Gastrocnemius medialis (tissue), 4 donors: Measurements from ENCODE around the gene ZNF407.

Experiments used
- CTCF ChIP-seq, 5 experiments: fragments of 450-650 bp in 3 of 5; fragments of 200-600 bp in 2 of 5; sonication (generic) in 2 of 5; IDR thresholded peaks in 4 of 5; conservative IDR thresholded peaks in 1 of 5; 1 replicate in 4 of 5; 2 replicates in 1 of 5; pipeline ENCODE4 v1.5.1; 2016 to 2019; ENCODE audit warnings: antibody characterized with exemption in 5 of 5, mild to moderate bottlenecking in 3 of 5, moderate library complexity in 3 of 5
- POLR2A ChIP-seq, 2 donors: fragments of 450-650 bp; IDR thresholded peaks; one replicate each; pipeline ENCODE4 v1.6.1; 2017; ENCODE audit warnings: antibody characterized with exemption in 2 of 2, mild to moderate bottlenecking in 2 of 2, moderate library complexity in 2 of 2

- TF ChIP-seq CTCF (IDR thresholded peaks at IDR 0.05 in 4 of 5, conservative IDR thresholded peaks at IDR 0.05 in 1 of 5) (no peak), POLR2A (IDR thresholded peaks at IDR 0.05) (no peak)
Measured at GRCh38 chr18:75072672-75073371, 475.2 kb downstream of the ZNF407 start.
